HL-60 (cell line): ENCODE results near the gene SYT13.

Source experiments
- CTCF ChIP-seq: IDR thresholded peaks from one replicate; pipeline ENCODE4 v1.5.1; 2011; ENCODE audit warnings: low read length, control low read depth, inconsistent platforms; ENCODE audit not compliant: insufficient read depth
- GABPA ChIP-seq: IDR thresholded peaks from 2 replicates; pipeline ENCODE4 v1.6.1; 2012; ENCODE audit warnings: low read depth
- POLR2AphosphoS5 ChIP-seq: IDR thresholded peaks from 2 replicates; pipeline ENCODE4 v1.6.1; 2012; ENCODE audit warnings: low read depth
- REST ChIP-seq: IDR thresholded peaks from 2 replicates; pipeline ENCODE4 v1.6.1; 2012; ENCODE audit warnings: low read depth; ENCODE audit not compliant: insufficient replicate concordance
- SPI1 ChIP-seq: IDR thresholded peaks from 2 replicates; pipeline ENCODE4 v1.6.1; 2012; ENCODE audit warnings: low read depth, mild to moderate bottlenecking, borderline replicate concordance

- TF ChIP-seq POLR2AphosphoS5 = no peak
- no peak for TF ChIP-seq CTCF
- TF ChIP-seq REST = no peak
- TF ChIP-seq GABPA = no peak
- no peak for TF ChIP-seq SPI1
These were observed 52.4 kb downstream of the SYT13 start for GRCh38 chr11:45233804-45234170.
